Measurements from ENCODE around the gene ECI2. TPM values are rescaled to one million over a fixed set of nuclear protein-coding genes. Genes with fewer than 3 reads are reported as not detected.

The ECI2 gene
- total RNA-seq, 1 experiment from 2014 or later, result 24.6 TPM

DNA sequence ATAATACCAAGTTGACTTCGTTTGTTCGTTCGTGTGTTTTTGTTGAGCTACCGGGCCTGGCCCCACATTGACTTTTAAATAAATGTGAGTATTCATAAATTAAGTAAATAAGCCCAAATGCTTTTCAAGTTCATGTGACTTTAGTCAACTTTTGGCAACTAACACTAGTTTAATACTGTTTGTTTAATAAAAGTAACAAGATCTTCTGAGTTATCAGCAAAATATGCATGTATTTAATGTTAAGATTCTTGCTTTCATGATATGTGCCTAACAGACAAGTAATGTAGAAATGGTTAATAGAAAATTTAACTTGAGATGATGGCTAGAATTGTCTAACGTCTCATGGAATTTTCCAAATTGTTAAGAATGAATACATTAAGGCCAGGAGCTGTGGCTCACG is 38.7 kb upstream of the ECI2 start:
- Histone ChIP-seq H3K4me1 (no peaks in the 10 kb centered on the region; the same call in 1 of the 2 replicates), H3K9me3 (no peaks in the 10 kb centered on the region), H3K36me3 (ENCODE audit: control insufficient read depth, insufficient read depth, low read length) (no peaks in the 10 kb centered on the region), H3K27me3 (replicated peaks; ENCODE audit: control insufficient read depth, insufficient read depth, low read length) (no peaks in the 10 kb centered on the region), H3K4me3 (ENCODE audit: low read depth, low read length) (no peak overlapping the region)
- Mint-ChIP-seq H3K9me3 (ENCODE audit: unreplicated experiment) (no peaks in the 10 kb centered on the region), H3K27me3 (ENCODE audit: insufficient read depth, unreplicated experiment) (no peaks in the 10 kb centered on the region), H3K4me1 (ENCODE audit: low read depth, unreplicated experiment) (no peaks in the 10 kb centered on the region), H3K27ac (ENCODE audit: unreplicated experiment) (no peak overlapping the region), H3K36me3 (ENCODE audit: insufficient read depth, unreplicated experiment) (no peaks in the 10 kb centered on the region), H3K4me3 (ENCODE audit: unreplicated experiment) (no peak overlapping the region)
- TF ChIP-seq, protein P1, sequence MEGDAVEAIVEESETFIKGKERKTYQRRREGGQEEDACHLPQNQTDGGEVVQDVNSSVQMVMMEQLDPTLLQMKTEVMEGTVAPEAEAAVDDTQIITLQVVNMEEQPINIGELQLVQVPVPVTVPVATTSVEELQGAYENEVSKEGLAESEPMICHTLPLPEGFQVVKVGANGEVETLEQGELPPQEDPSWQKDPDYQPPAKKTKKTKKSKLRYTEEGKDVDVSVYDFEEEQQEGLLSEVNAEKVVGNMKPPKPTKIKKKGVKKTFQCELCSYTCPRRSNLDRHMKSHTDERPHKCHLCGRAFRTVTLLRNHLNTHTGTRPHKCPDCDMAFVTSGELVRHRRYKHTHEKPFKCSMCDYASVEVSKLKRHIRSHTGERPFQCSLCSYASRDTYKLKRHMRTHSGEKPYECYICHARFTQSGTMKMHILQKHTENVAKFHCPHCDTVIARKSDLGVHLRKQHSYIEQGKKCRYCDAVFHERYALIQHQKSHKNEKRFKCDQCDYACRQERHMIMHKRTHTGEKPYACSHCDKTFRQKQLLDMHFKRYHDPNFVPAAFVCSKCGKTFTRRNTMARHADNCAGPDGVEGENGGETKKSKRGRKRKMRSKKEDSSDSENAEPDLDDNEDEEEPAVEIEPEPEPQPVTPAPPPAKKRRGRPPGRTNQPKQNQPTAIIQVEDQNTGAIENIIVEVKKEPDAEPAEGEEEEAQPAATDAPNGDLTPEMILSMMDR (IDR thresholded peaks at IDR 0.05; ENCODE audit: insufficient read depth in 1 of 2, low read depth in 1 of 2, low read length in 1 of 2, severe bottlenecking in 1 of 2, unreplicated experiment in 1 of 2), result no peak
- ChIA-PET CTCF (no interaction called here), POLR2A (no interaction called here)
- no TSS peak for BruUV-seq (replicated peaks)
- intact Hi-C loops (cut with micrococcal nuclease; ENCODE audit: unreplicated experiment), result no loop called here
- DNase-seq, result no peak

DNA sequence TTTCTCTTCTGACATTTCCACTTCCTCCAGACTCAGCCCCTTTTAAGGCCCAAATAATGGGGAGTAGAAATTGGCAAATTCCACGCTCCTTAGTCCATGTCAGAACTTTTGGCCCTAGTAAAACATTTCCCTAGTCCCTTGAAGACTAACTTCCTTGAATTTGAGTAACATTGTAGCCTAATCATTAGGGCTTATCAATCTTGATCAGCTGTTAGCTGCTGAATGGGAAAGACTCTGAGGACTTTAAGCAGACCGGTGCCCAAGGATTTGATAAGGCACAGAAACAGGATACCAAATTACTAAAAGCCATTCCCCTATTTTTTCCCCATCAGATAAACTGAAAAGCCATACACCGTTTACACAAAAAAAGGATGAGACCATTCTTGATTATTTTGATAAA is 37.0 kb upstream of the ECI2 start:
- Mint-ChIP-seq H3K36me3 (ENCODE audit: insufficient read depth, unreplicated experiment) (no peaks in the 10 kb centered on the region), H3K9me3 (ENCODE audit: unreplicated experiment) (no peaks in the 10 kb centered on the region), H3K27me3 (ENCODE audit: insufficient read depth, unreplicated experiment) (no peaks in the 10 kb centered on the region), H3K4me3 (ENCODE audit: unreplicated experiment) (no peak overlapping the region), H3K27ac (ENCODE audit: unreplicated experiment) (no peak overlapping the region), H3K4me1 (ENCODE audit: low read depth, unreplicated experiment) (no peaks in the 10 kb centered on the region)
- BruUV-seq (replicated peaks), result no TSS peak
- TF ChIP-seq, protein P1 (IDR thresholded peaks at IDR 0.05; ENCODE audit: insufficient read depth in 1 of 2, low read depth in 1 of 2, low read length in 1 of 2, severe bottlenecking in 1 of 2, unreplicated experiment in 1 of 2), result no peak
- intact Hi-C loops (cut with micrococcal nuclease; ENCODE audit: unreplicated experiment), result no loop called here
- DNase-seq, result no peak
- ChIA-PET CTCF (no interaction called here), POLR2A (no interaction called here)
- H3K27me3 ChIP-seq (replicated peaks; ENCODE audit: control insufficient read depth, insufficient read depth, low read length), result no peaks in the 10 kb centered on the region
- H3K9me3 ChIP-seq, result no peaks in the 10 kb centered on the region
- H3K36me3 ChIP-seq (ENCODE audit: control insufficient read depth, insufficient read depth, low read length), result no peaks in the 10 kb centered on the region
- no peak overlapping the region for H3K4me3 ChIP-seq (ENCODE audit: low read depth, low read length)
- H3K4me1 ChIP-seq, result no peaks in the 10 kb centered on the region

DNA sequence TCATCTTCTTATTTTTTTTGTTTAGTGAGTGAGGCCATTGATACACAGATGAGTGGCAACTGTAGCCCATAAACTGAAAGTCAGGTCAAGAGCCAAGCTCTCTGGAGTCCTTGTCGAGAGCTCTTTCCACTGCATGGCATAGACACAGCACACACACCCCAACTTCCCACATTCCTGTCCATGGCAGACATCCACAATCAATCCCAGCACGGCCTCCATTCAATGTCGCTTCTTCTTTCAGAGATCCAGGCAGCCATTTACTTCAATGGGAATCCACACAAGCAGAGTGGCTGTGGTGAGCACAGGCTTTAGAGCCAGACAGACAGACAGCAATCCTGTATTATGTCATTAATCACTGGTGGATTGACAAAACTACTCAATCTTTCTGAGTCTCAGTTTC is 34.9 kb upstream of the ECI2 start:
- Mint-ChIP-seq H3K27me3 (ENCODE audit: insufficient read depth, unreplicated experiment) (no peaks in the 10 kb centered on the region), H3K4me3 (ENCODE audit: unreplicated experiment) (no peak overlapping the region), H3K9me3 (ENCODE audit: unreplicated experiment) (no peaks in the 10 kb centered on the region), H3K4me1 (ENCODE audit: low read depth, unreplicated experiment) (no peaks in the 10 kb centered on the region), H3K36me3 (ENCODE audit: insufficient read depth, unreplicated experiment) (no peaks in the 10 kb centered on the region), H3K27ac (ENCODE audit: unreplicated experiment) (no peak overlapping the region)
- Histone ChIP-seq H3K9me3 (no peaks in the 10 kb centered on the region), H3K4me1 (no peaks in the 10 kb centered on the region), H3K4me3 (ENCODE audit: low read depth, low read length) (no peak overlapping the region), H3K36me3 (ENCODE audit: control insufficient read depth, insufficient read depth, low read length) (no peaks in the 10 kb centered on the region), H3K27me3 (replicated peaks; ENCODE audit: control insufficient read depth, insufficient read depth, low read length) (no peaks in the 10 kb centered on the region)
- CTCF ChIA-PET, result no interaction called here
- intact Hi-C loops (cut with micrococcal nuclease; ENCODE audit: unreplicated experiment), result no loop called here
- BruUV-seq (replicated peaks), result no TSS peak
- no peak for DNase-seq
- POLR2A ChIA-PET, result no interaction called here
- TF ChIP-seq, protein P1 (IDR thresholded peaks at IDR 0.05; ENCODE audit: insufficient read depth in 1 of 2, low read depth in 1 of 2, low read length in 1 of 2, severe bottlenecking in 1 of 2, unreplicated experiment in 1 of 2), result no peak
